PC-3 (cell line): Measurements from ENCODE around the gene NUP133. TPM values are rescaled to one million over a fixed set of nuclear protein-coding genes. Genes with fewer than 3 reads are reported as not detected.

Experiments
- ATAC-seq: fragments of 200-7000 bp; cut with Tn5 transposase; 2 replicates; pipeline ENCODE4 v1.9.1; 2020; ENCODE audit warnings: mild to moderate bottlenecking, moderate library complexity
- BruUV-seq: library from RNA; stranded (reverse); fragments of 400-500 nt; replicated peaks from 2 replicates; lab custom pipeline; 2021; lab: Mats Ljungman, UMichigan
- CTCF ChIA-PET: fragments of 300-600 bp; sonication (Branson Sonifier 250); formaldehyde crosslinking; loops from one replicate; lab custom pipeline; 2022; ENCODE audit warnings: antibody characterized with exemption; lab: Charles Lee
- POLR2A ChIA-PET: fragments of 300-600 bp; sonication (Branson Sonifier 250); formaldehyde crosslinking; loops from one replicate; lab custom pipeline; 2022; ENCODE audit warnings: antibody characterized with exemption; ENCODE audit not compliant: unreplicated experiment; lab: Charles Lee
- DNase-seq: peaks from one replicate; pipeline ENCODE4 v3.0.0-alpha.2; 2015
- H2AFZ ChIP-seq: fragments of 300-600 bp; sonication (generic); 2 replicates; pipeline ENCODE4 v1.6.0; 2016; ENCODE audit warnings: antibody characterized with exemption, low read length
- H3F3A ChIP-seq: fragments of 300-600 bp; sonication (generic); one replicate; pipeline ENCODE4 v1.6.0; 2017; ENCODE audit warnings: antibody characterized with exemption, low read length, control low read depth, mild to moderate bottlenecking; ENCODE audit not compliant: unreplicated experiment
- H3K27ac ChIP-seq: fragments of 300-600 bp; sonication (generic); 2 replicates; pipeline ENCODE4 v1.5.1; 2016; ENCODE audit warnings: mild to moderate bottlenecking, low read length
- H3K27me3 ChIP-seq: fragments of 300-600 bp; sonication (generic); 2 replicates; pipeline ENCODE4 v1.6.1; 2016; ENCODE audit warnings: low read length, mixed read lengths
- H3K36me3 ChIP-seq: fragments of 300-600 bp; sonication (generic); 2 replicates; pipeline ENCODE4 v1.6.1; 2016; ENCODE audit warnings: low read depth, mixed run types, low read length, mixed read lengths
- H3K4me1 ChIP-seq: fragments of 300-600 bp; sonication (generic); 2 replicates; pipeline ENCODE4 v1.5.1; 2016; ENCODE audit warnings: low read length; ENCODE audit not compliant: insufficient read depth
- H3K4me2 ChIP-seq: fragments of 300-600 bp; sonication (generic); 2 replicates; pipeline ENCODE4 v1.6.0; 2016; ENCODE audit warnings: low read length
- H3K4me3 ChIP-seq: fragments of 300-600 bp; sonication (generic); 2 replicates; pipeline ENCODE4 v1.5.1; 2016; ENCODE audit warnings: mild to moderate bottlenecking, low read length, mixed read lengths
- H3K79me2 ChIP-seq: fragments of 300-600 bp; sonication (generic); 2 replicates; pipeline ENCODE4 v1.6.1; 2017; ENCODE audit warnings: low read length, mixed read lengths
- H3K9ac ChIP-seq: fragments of 300-600 bp; sonication (generic); 2 replicates; pipeline ENCODE4 v1.6.0; 2016; ENCODE audit warnings: mild to moderate bottlenecking, low read length
- H3K9me2 ChIP-seq: fragments of 300-600 bp; sonication (generic); replicated peaks from 2 replicates; pipeline ENCODE4 v1.6.1; 2016; ENCODE audit warnings: mixed run types, low read length, mixed read lengths
- H3K9me3 ChIP-seq: fragments of 300-600 bp; sonication (generic); 2 replicates; pipeline ENCODE4 v1.6.1; 2016; ENCODE audit warnings: low read length, mixed read lengths
- H4K20me1 ChIP-seq: fragments of 300-600 bp; sonication (generic); 2 replicates; pipeline ENCODE4 v1.6.1; 2016; ENCODE audit warnings: low read length, mixed read lengths
- CTCF ChIP-seq: fragments of 300-600 bp; sonication (generic); conservative IDR thresholded peaks from 2 replicates; pipeline ENCODE4 v1.5.1; 2017; ENCODE audit warnings: antibody characterized with exemption, low read depth, mild to moderate bottlenecking, low read length
- EZH2 ChIP-seq: fragments of 300-600 bp; sonication (generic); IDR thresholded peaks from one replicate; pipeline ENCODE4 v1.6.1; 2017; ENCODE audit warnings: antibody characterized with exemption, mild to moderate bottlenecking, low read length; ENCODE audit not compliant: unreplicated experiment
- EZH2phosphoT487 ChIP-seq: fragments of 300-600 bp; sonication (generic); IDR thresholded peaks from 2 replicates; pipeline ENCODE4 v1.6.1; 2018; ENCODE audit warnings: mild to moderate bottlenecking, antibody characterized with exemption, low read length, borderline replicate concordance
- intact Hi-C: fragments of 100-400 bp; cut with micrococcal nuclease; formaldehyde crosslinking; loops from 2 replicates; pipeline ENCODE4 v1.9.0; 2023
- total RNA-seq: library from RNA; depleted of rRNA; stranded (reverse); fragments of >200 nt; gene quantifications from 2 replicates; pipeline ENCODE4 v1.2.3, GENCODE V29; 2014

The NUP133 gene
- total RNA-seq, 1 experiment from 2014 or later, result 63.6 TPM

- Histone ChIP-seq H3K4me1 (no peaks in the 10 kb centered on the region), H3F3A (no peaks in the 10 kb centered on the region), H3K4me3 (no peak overlapping the region), H3K27me3 (no peaks in the 10 kb centered on the region), H3K9ac (no peak overlapping the region), H3K9me3 (no peaks in the 10 kb centered on the region), H3K4me2 (no peak overlapping the region), H3K36me3 (peaks cover 12% of the 10 kb centered on the region; the same call in 1 of the 2 replicates), H2AFZ (no peak overlapping the region), H4K20me1 (no peaks in the 10 kb centered on the region), H3K27ac (no peak overlapping the region), H3K79me2 (peaks cover 54% of the 10 kb centered on the region), H3K9me2 (no peaks in the 10 kb centered on the region)
- BruUV-seq, result no TSS peak
- TF ChIP-seq EZH2phosphoT487 (no peak), EZH2 (no peak), CTCF (no peak)
- intact Hi-C loops, result no loop called here
- DNase-seq, result no peak
- no peak for ATAC-seq
- ChIA-PET CTCF (no interaction called here), POLR2A (no interaction called here)
These were observed 42.8 kb upstream of the NUP133 start for GRCh38 chr1:229550812-229551567.

DNA sequence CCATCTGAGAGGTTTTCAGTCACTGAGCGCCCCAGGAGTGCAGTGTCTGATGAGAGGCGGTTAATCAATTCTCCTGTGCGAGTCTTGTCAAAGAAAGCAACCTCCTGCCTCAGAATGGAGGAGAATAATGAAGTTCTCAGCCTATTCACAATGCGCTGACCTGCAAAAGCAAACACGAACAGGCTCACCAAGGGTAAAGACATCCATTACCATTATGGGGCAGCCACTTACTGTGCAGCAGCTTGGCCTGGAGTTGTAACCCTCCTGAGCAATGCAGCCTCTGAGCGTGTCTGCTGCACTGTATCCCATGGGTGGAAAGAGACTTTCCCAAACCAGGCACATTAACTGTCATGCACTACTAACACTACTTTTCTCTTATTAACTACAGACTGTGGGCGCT, 39.4 kb upstream of the NUP133 start:
- no peak for DNase-seq
- H3K79me2 ChIP-seq, result peaks cover 24% of the 10 kb centered on the region

More for the DNA sequence above, 39.4 kb upstream of the NUP133 start:
- intact Hi-C loops, result no loop called here
- Histone ChIP-seq H3K27me3 (no peaks in the 10 kb centered on the region), H3K4me2 (no peak overlapping the region), H3K36me3 (peaks cover 26% of the 10 kb centered on the region), H3K9me3 (no peaks in the 10 kb centered on the region), H3K9ac (no peak overlapping the region), H2AFZ (no peak overlapping the region), H3F3A (no peaks in the 10 kb centered on the region), H3K4me3 (no peak overlapping the region), H3K9me2 (no peaks in the 10 kb centered on the region), H3K4me1 (no peaks in the 10 kb centered on the region), H4K20me1 (no peaks in the 10 kb centered on the region), H3K27ac (no peak overlapping the region)
- BruUV-seq, result no TSS peak
- ChIA-PET CTCF (no interaction called here), POLR2A (no interaction called here)
- no peak for TF ChIP-seq CTCF
- no peak for TF ChIP-seq EZH2phosphoT487
- TF ChIP-seq EZH2, result no peak
- ATAC-seq, result no peak
